ENCODE results near the gene PDE8A. TPM values are rescaled to one million over a fixed set of nuclear protein-coding genes. Genes with fewer than 3 reads are reported as not detected.

The PDE8A gene
- total RNA-seq, 2 experiments from 2014 or later: 12.6 to 12.8 TPM

GRCh38 chr15:85047271-85047948, 65.8 kb downstream of the PDE8A start:
- peak; percentile 56 for DNase-seq
- peak overlapping the region; percentile 27 for H3K27ac Mint-ChIP-seq
- no peaks in the 10 kb centered on the region for H3K27me3 Mint-ChIP-seq (ENCODE audit: low read depth)
- H3K9me3 Mint-ChIP-seq (ENCODE audit: insufficient read depth): peaks cover 4% of the 10 kb centered on the region
- CTCF ChIA-PET: interaction anchor here (0.7 kb wide), 1 partner anchor 120 kb away, joined by 3 read pairs; no protein-coding TSS in a partner anchor
- POLR2A ChIA-PET: interaction anchor here (0.8 kb wide), 1 partner anchor 84 kb away, joined by 3 read pairs; no protein-coding TSS in a partner anchor
- peak; percentile 72 for ATAC-seq
- no peak overlapping the region for H3K4me3 Mint-ChIP-seq
- H3K4me1 Mint-ChIP-seq (ENCODE audit: low read depth): peaks cover 49% of the 10 kb centered on the region
- H3K36me3 Mint-ChIP-seq (ENCODE audit: low read depth): peaks cover 9% of the 10 kb centered on the region

DNA sequence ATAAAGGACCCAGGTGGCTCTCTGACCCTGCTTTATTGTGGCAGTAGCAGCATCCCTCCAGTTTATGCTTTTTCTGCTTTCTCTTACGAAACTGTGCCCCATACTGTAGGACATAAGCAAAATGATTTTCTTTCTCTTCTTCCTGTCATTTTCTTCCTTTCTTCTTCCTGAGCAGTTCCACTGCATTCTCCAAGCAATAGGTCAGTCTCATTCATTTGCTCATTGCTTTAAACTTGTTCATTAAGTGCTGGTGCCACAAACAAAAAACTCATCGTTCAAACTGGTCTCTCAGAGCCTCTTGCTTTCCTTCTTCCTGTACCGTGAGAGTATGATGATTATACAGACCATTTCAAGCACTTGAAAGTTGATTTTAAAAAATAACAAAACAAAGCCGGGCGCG, 66.8 kb downstream of the PDE8A start:
- H3K4me3 Mint-ChIP-seq: no peak overlapping the region
- H3K9me3 Mint-ChIP-seq (ENCODE audit: insufficient read depth): peaks cover 4% of the 10 kb centered on the region
- H3K4me1 Mint-ChIP-seq (ENCODE audit: low read depth): peaks cover 50% of the 10 kb centered on the region
- ATAC-seq: no peak
- ChIA-PET CTCF (no interaction called here), POLR2A (no interaction called here)
- H3K27me3 Mint-ChIP-seq (ENCODE audit: low read depth): no peaks in the 10 kb centered on the region
- peaks cover 9% of the 10 kb centered on the region for H3K36me3 Mint-ChIP-seq (ENCODE audit: low read depth)
- H3K27ac Mint-ChIP-seq: peak overlapping the region; percentile 7
- no peak for DNase-seq

DNA sequence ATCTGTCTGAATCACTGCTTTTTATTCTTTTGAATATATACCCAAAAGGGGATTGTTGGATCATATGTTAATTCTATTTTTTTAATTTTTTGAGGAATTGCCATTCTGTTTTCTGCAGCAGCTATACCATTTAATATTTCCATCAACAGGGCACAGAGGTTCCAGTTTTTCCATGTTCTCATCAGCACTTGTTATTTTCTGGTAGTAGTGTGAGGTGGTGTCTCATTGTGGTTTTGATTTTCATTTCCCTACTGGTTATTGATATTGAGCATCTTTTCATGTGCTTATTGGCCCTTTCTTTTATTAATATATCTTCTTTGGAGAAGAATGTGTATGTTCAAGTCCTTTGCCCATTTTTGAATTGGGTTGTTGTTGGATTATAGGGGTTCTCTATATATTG, 68.1 kb downstream of the PDE8A start:
- ChIA-PET POLR2A (no interaction called here), CTCF (no interaction called here)
- Mint-ChIP-seq H3K36me3 (ENCODE audit: low read depth) (peaks cover 10% of the 10 kb centered on the region), H3K9me3 (ENCODE audit: insufficient read depth) (peaks cover 11% of the 10 kb centered on the region), H3K4me3 (no peak overlapping the region), H3K4me1 (ENCODE audit: low read depth) (peaks cover 42% of the 10 kb centered on the region), H3K27ac (no peak overlapping the region), H3K27me3 (ENCODE audit: low read depth) (no peaks in the 10 kb centered on the region)
- no peak for ATAC-seq
- no peak for DNase-seq

DNA sequence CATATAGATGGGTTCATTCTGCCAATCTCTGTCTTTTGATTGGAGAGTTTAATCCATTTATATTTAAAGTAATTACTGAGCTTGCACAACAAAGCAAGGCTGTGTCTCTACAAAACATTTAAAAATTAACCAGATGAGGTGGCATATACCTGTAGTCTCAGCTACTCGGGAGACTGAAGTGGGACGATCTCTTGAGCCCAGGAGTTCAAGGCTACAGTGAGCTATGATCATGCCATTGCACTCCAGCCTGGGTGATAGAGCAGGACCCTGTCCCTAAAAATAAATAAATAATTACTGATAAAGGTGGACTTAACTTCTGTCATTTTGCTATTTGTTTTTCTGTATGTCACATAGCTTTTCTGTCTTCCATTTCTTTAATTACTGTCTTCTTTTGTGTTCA, 78.1 kb downstream of the PDE8A start:
- POLR2A ChIA-PET: no interaction called here
- CTCF ChIA-PET: no interaction called here
- H3K27me3 Mint-ChIP-seq (ENCODE audit: low read depth): no peaks in the 10 kb centered on the region
- no peak overlapping the region for H3K27ac Mint-ChIP-seq
- DNase-seq (no peak), ATAC-seq (no peak)
- H3K9me3 Mint-ChIP-seq (ENCODE audit: insufficient read depth): peaks cover 17% of the 10 kb centered on the region
- peaks cover 6% of the 10 kb centered on the region for H3K4me1 Mint-ChIP-seq (ENCODE audit: low read depth)
- peaks cover 20% of the 10 kb centered on the region for H3K36me3 Mint-ChIP-seq (ENCODE audit: low read depth)
- H3K4me3 Mint-ChIP-seq: no peak overlapping the region

DNA sequence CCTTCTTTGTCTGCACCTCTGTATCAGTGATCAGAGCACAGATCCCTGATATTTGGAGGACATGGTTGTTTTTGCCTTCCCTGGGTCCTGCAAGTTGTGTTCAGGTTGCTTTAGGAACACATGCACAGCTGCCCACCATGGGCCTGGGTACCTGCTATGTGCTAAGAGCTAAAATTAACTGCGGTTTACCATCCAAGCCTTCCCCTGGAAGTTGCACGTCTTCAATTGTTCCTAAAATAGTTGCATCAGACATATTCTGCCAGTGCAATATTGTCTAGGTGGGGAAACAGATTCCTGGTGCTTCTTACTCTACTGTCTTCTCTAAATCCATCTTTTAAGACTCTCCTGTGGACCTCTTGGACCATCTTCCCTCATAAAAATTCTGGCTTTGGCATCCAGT, 80.9 kb downstream of the PDE8A start:
- CTCF ChIA-PET: no interaction called here
- Mint-ChIP-seq H3K9me3 (ENCODE audit: insufficient read depth) (peaks cover 14% of the 10 kb centered on the region), H3K4me3 (no peak overlapping the region), H3K27me3 (ENCODE audit: low read depth) (no peaks in the 10 kb centered on the region), H3K27ac (no peak overlapping the region), H3K4me1 (ENCODE audit: low read depth) (peaks cover 6% of the 10 kb centered on the region), H3K36me3 (ENCODE audit: low read depth) (peaks cover 13% of the 10 kb centered on the region)
- ATAC-seq (no peak), DNase-seq (no peak)
- POLR2A ChIA-PET: no interaction called here

DNA sequence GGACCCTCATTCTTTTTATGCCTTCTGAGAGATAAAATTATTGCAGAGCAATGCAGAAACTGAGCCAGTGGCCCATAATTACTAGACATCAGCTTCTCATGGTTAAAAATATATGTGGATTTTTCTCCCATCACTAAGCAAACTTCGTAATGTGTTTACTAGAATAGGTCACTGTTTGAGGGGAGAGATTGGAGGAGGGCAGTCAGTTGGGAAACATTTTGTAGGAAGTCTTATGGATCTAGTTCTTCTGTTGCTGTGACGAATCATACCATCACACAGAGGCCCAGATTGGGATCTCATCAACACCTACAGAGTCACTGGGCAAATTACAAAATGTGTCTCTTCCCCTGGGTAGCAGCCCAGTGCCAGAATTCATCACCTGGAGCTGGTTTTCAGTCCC, 81.4 kb downstream of the PDE8A start:
- DNase-seq (no peak), ATAC-seq (no peak)
- H3K36me3 Mint-ChIP-seq (ENCODE audit: low read depth): peaks cover 12% of the 10 kb centered on the region
- POLR2A ChIA-PET: no interaction called here
- H3K27me3 Mint-ChIP-seq (ENCODE audit: low read depth): no peaks in the 10 kb centered on the region
- no peak overlapping the region for H3K27ac Mint-ChIP-seq
- peaks cover 14% of the 10 kb centered on the region for H3K9me3 Mint-ChIP-seq (ENCODE audit: insufficient read depth)
- CTCF ChIA-PET: no interaction called here
- peaks cover 6% of the 10 kb centered on the region for H3K4me1 Mint-ChIP-seq (ENCODE audit: low read depth)
- no peak overlapping the region for H3K4me3 Mint-ChIP-seq

GRCh38 chr15:85063522-85064079, 81.9 kb downstream of the PDE8A start:
- CTCF ChIA-PET: interaction anchor here (1.2 kb wide), 1 partner anchor 20 kb away, joined by 3 read pairs; no protein-coding TSS in a partner anchor
- H3K27me3 Mint-ChIP-seq (ENCODE audit: low read depth): no peaks in the 10 kb centered on the region
- no peak overlapping the region for H3K27ac Mint-ChIP-seq
- DNase-seq (no peak), ATAC-seq (no peak)
- peaks cover 14% of the 10 kb centered on the region for H3K9me3 Mint-ChIP-seq (ENCODE audit: insufficient read depth)
- H3K36me3 Mint-ChIP-seq (ENCODE audit: low read depth): peaks cover 12% of the 10 kb centered on the region
- peaks cover 6% of the 10 kb centered on the region for H3K4me1 Mint-ChIP-seq (ENCODE audit: low read depth)
- H3K4me3 Mint-ChIP-seq: no peak overlapping the region
- POLR2A ChIA-PET: no interaction called here

DNA sequence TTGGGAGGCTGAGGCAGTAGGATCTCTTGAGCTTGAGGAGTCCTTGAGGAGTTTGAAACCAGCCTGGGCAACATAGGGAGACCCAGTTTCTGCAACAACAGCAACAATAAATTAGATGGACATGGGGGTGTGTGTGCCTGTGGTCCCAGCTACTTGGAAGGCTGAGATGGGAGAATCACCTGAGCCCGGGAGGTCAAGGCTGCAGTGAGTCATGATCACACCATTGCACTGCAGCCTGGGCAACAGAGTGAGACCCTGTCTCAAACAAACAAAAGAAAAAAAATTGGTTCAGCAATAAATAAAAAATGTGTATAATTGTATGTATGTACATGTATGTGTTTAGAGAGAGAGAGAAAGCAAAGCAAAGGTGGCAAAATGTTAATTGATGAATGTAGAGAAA, 83.1 kb downstream of the PDE8A start:
- ATAC-seq: no peak
- POLR2A ChIA-PET: no interaction called here

GRCh38 chr15:85071061-85071460, 89.4 kb downstream of the PDE8A start:
- Mint-ChIP-seq H3K36me3 (ENCODE audit: low read depth) (no peaks in the 10 kb centered on the region), H3K9me3 (ENCODE audit: insufficient read depth) (no peaks in the 10 kb centered on the region), H3K27ac (no peak overlapping the region), H3K4me1 (ENCODE audit: low read depth) (peaks cover 4% of the 10 kb centered on the region), H3K4me3 (no peak overlapping the region), H3K27me3 (ENCODE audit: low read depth) (no peaks in the 10 kb centered on the region)
- ChIA-PET POLR2A (no interaction called here), CTCF (no interaction called here)
- DNase-seq (no peak), ATAC-seq (no peak)

More for the DNA sequence above, 83.1 kb downstream of the PDE8A start:
- peaks cover 5% of the 10 kb centered on the region for H3K4me1 Mint-ChIP-seq (ENCODE audit: low read depth)
- peak overlapping the region; percentile 6 for H3K27ac Mint-ChIP-seq
- CTCF ChIA-PET: interaction anchor here (1.2 kb wide), 1 partner anchor 21 kb away, joined by 3 read pairs; no protein-coding TSS in a partner anchor
- no peaks in the 10 kb centered on the region for H3K27me3 Mint-ChIP-seq (ENCODE audit: low read depth)
- peaks cover 10% of the 10 kb centered on the region for H3K36me3 Mint-ChIP-seq (ENCODE audit: low read depth)
- H3K9me3 Mint-ChIP-seq (ENCODE audit: insufficient read depth): peaks cover 5% of the 10 kb centered on the region
- H3K4me3 Mint-ChIP-seq: no peak overlapping the region
- DNase-seq: no peak

DNA sequence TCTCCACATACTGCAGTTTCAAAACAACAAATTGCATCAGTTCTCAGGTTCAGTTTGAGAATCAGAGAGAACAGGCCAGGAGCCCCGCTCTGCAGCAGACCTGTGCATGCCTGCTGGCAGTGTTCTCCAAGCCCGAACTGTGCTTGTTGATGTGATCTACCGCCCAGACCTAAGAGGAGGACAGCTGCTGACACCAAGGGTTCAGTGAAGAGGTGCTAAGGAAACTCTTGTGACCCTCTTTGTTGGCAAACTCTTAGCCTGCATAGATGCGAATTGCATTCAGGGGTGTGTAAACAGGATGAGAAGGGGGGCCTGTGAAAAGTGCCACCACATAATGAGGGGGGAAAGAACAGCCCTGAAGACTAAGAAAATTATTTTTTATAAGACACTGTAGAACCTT, 89.8 kb downstream of the PDE8A start:
- ATAC-seq (no peak), DNase-seq (no peak)
- Mint-ChIP-seq H3K4me1 (ENCODE audit: low read depth) (peaks cover 4% of the 10 kb centered on the region), H3K36me3 (ENCODE audit: low read depth) (no peaks in the 10 kb centered on the region), H3K4me3 (no peak overlapping the region), H3K27me3 (ENCODE audit: low read depth) (no peaks in the 10 kb centered on the region), H3K9me3 (ENCODE audit: insufficient read depth) (no peaks in the 10 kb centered on the region), H3K27ac (no peak overlapping the region)
- CTCF ChIA-PET: no interaction called here
- POLR2A ChIA-PET: no interaction called here

DNA sequence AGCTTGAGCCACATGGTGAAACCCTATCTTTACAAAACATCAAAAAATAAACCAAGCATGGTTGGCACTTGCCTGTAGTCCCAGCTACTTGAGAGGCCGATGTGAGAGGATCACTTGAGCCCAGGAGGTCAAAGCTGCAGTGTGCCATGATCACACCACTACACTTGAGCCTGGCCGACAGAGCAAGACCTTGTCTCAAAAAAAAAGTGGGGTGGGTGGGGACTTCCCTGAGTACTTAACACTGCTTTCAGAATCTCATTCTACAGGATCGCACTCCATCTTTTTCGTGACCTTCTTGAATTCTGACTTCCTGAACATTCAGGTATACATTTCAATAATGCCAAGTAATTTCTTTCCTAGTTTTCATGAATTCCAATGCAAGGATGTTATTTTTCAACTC, 91.3 kb downstream of the PDE8A start:
- H3K27ac Mint-ChIP-seq: no peak overlapping the region
- ATAC-seq: no peak
- ChIA-PET CTCF (no interaction called here), POLR2A (no interaction called here)
- peaks cover 5% of the 10 kb centered on the region for H3K36me3 Mint-ChIP-seq (ENCODE audit: low read depth)
- no peaks in the 10 kb centered on the region for H3K9me3 Mint-ChIP-seq (ENCODE audit: insufficient read depth)
- peaks cover 4% of the 10 kb centered on the region for H3K4me1 Mint-ChIP-seq (ENCODE audit: low read depth)
- no peak overlapping the region for H3K4me3 Mint-ChIP-seq
- no peak for DNase-seq
- H3K27me3 Mint-ChIP-seq (ENCODE audit: low read depth): no peaks in the 10 kb centered on the region

DNA sequence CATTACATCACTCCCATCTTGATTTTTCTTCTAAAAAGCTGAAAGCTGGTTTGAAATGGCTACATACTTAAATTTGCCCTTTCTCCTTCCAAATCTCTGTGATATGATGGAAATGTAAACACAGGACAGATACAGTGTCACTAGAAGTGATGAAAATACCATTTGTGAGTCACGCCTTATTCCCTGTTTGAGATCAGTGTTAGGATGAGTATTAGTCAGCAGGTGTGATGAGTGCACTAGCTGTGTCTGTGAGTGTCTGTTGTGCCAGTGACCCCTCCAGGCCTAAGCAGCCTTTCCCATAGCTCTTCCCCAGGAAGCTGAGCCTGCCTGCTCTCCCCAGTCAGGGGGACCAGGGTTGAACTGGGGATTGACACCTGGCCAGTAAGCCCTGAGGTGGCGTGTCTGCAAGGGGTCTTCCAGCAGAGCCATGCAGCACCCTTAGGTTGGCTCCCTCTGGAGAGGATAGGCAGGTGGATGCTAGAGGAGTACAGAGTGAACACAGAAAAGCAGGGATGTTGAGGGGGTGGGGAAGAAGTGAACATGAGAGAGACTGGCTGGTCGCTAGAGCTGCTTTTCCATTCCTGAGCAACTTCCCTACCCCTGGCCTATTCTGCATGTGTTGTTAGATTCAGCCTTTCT, 92.0 kb downstream of the PDE8A start:
- Mint-ChIP-seq H3K4me3 (no peak overlapping the region), H3K36me3 (ENCODE audit: low read depth) (peaks cover 6% of the 10 kb centered on the region), H3K27me3 (ENCODE audit: low read depth) (no peaks in the 10 kb centered on the region), H3K9me3 (ENCODE audit: insufficient read depth) (no peaks in the 10 kb centered on the region), H3K4me1 (ENCODE audit: low read depth) (peaks cover 4% of the 10 kb centered on the region), H3K27ac (no peak overlapping the region)
- ChIA-PET POLR2A (no interaction called here), CTCF (no interaction called here)
- no peak for ATAC-seq
- no peak for DNase-seq

Data from activated CD8-positive, alpha-beta T cell treated with anti-CD3 and anti-CD28 coated beads, Interleukin-2, amount 10 ng/mL, durations not matched to agents 7 days and 5 days (primary cell).